ENCODE results near the gene IGFBP3.

Gene IGFBP3

DNA sequence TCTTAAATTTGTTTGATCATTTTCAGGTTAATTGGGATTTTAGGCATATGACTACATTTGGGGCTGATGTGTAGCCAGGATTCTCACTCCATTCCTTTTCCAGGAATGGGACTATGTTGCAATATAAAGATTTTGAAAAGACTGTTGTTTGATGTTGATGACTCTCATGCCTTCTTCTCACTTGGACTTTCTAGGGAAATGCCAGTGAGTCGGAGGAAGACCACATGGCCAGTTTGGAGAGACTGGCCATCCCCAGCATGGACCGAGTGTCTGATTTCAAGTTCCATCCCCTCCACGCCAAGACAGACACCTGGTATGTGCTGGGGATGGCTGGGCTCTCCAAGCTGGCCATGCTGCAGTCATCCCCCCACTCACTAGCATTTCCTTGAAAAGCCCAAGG is 5.5 kb downstream of the IGFBP3 start:
- Histone ChIP-seq H3K4me2 (ENCODE audit: low read length) (no peak overlapping the region), H2AFZ (ENCODE audit: low read length) (no peak overlapping the region)

DNA sequence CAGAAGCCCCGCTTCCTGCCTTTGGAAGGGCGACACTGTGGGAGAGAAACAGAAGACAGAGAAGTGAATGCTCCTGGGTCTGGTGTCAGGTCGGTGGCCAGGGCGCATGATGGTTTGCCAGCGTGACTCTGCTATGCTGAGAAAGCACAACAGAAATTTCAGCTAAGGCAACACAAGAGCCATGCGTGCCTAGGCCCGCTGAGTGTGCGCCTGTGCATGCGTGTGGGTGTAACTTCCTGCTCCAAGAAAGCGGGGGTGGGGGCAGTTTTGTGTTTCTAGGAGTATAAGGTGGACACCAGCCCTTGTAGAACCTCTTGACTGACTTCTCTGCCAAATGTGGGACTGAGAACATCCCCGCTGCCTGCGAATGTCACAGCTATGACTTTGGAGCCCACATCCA is 6.2 kb downstream of the IGFBP3 start:
- no peaks in the 10 kb centered on the region for H4K20me1 ChIP-seq (ENCODE audit: insufficient read depth, low read length)
- H3K9me2 ChIP-seq (ENCODE audit: low read depth, low read length): no peaks in the 10 kb centered on the region
- no peaks in the 10 kb centered on the region for H3K4me1 ChIP-seq (ENCODE audit: insufficient read depth, low read length, severe bottlenecking)
- TF ChIP-seq, protein P1, sequence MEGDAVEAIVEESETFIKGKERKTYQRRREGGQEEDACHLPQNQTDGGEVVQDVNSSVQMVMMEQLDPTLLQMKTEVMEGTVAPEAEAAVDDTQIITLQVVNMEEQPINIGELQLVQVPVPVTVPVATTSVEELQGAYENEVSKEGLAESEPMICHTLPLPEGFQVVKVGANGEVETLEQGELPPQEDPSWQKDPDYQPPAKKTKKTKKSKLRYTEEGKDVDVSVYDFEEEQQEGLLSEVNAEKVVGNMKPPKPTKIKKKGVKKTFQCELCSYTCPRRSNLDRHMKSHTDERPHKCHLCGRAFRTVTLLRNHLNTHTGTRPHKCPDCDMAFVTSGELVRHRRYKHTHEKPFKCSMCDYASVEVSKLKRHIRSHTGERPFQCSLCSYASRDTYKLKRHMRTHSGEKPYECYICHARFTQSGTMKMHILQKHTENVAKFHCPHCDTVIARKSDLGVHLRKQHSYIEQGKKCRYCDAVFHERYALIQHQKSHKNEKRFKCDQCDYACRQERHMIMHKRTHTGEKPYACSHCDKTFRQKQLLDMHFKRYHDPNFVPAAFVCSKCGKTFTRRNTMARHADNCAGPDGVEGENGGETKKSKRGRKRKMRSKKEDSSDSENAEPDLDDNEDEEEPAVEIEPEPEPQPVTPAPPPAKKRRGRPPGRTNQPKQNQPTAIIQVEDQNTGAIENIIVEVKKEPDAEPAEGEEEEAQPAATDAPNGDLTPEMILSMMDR (IDR thresholded peaks at IDR 0.05; ENCODE audit: low read length): no peak
- TF ChIP-seq EZH2 (IDR thresholded peaks at IDR 0.05; ENCODE audit: borderline replicate concordance, low read length): no peak
- H2AFZ ChIP-seq (ENCODE audit: low read length): no peak overlapping the region
- no peaks in the 10 kb centered on the region for H3K79me2 ChIP-seq (ENCODE audit: insufficient read depth, low read length)
- no peak overlapping the region for H3K27ac ChIP-seq (ENCODE audit: low read depth, low read length, poor library complexity, severe bottlenecking)
- H3K36me3 ChIP-seq (ENCODE audit: insufficient read depth, low read length): no peaks in the 10 kb centered on the region
- no peak overlapping the region for H3K4me3 ChIP-seq (ENCODE audit: low read depth, low read length, poor library complexity, severe bottlenecking)
- H3K4me2 ChIP-seq (ENCODE audit: low read length): no peak overlapping the region
- no peaks in the 10 kb centered on the region for H3F3A ChIP-seq (ENCODE audit: insufficient read depth, low read length)
- no peak overlapping the region for H3K9ac ChIP-seq (ENCODE audit: low read length)
- H3K27me3 ChIP-seq (ENCODE audit: insufficient read depth, low read length): no peaks in the 10 kb centered on the region; the same call in 1 of the 2 replicates
- H3K9me3 ChIP-seq (ENCODE audit: low read length): no peaks in the 10 kb centered on the region

More for the DNA sequence above, 5.5 kb downstream of the IGFBP3 start:
- no peaks in the 10 kb centered on the region for H3K9me3 ChIP-seq (ENCODE audit: low read length)
- no peaks in the 10 kb centered on the region for H3K79me2 ChIP-seq (ENCODE audit: insufficient read depth, low read length)
- no peaks in the 10 kb centered on the region for H3K36me3 ChIP-seq (ENCODE audit: insufficient read depth, low read length)
- H3K4me3 ChIP-seq (ENCODE audit: low read depth, low read length, poor library complexity, severe bottlenecking): no peak overlapping the region
- no peaks in the 10 kb centered on the region for H3K4me1 ChIP-seq (ENCODE audit: insufficient read depth, low read length, severe bottlenecking)
- no peaks in the 10 kb centered on the region; the same call in 1 of the 2 replicates for H3K27me3 ChIP-seq (ENCODE audit: insufficient read depth, low read length)
- no peaks in the 10 kb centered on the region for H3F3A ChIP-seq (ENCODE audit: insufficient read depth, low read length)
- no peak for TF ChIP-seq EZH2 (IDR thresholded peaks at IDR 0.05; ENCODE audit: borderline replicate concordance, low read length)
- TF ChIP-seq, protein P1 (IDR thresholded peaks at IDR 0.05; ENCODE audit: low read length): no peak
- H3K9me2 ChIP-seq (ENCODE audit: low read depth, low read length): no peaks in the 10 kb centered on the region
- no peak overlapping the region for H3K9ac ChIP-seq (ENCODE audit: low read length)
- H3K27ac ChIP-seq (ENCODE audit: low read depth, low read length, poor library complexity, severe bottlenecking): no peak overlapping the region
- no peaks in the 10 kb centered on the region for H4K20me1 ChIP-seq (ENCODE audit: insufficient read depth, low read length)

DNA sequence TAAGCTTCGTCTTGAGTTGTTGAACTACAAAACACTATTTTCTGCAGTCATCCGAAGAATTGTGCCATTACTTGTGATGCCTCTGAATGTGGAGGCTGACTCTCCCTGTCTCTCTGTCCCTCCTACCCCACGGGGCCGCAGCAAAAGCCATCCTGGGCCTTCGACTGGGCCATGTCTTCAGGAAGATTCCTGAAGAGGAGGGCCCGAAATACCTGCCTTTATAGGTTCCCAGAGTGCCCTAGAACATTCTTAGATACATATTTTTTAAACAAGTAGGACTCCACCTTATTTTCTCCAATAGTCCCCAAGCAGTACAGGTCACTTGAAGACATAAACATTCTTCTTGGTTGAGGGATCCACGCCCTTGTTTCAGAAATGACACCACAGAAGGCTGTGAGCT is 8.1 kb downstream of the IGFBP3 start:
- no peaks in the 10 kb centered on the region for H3K36me3 ChIP-seq (ENCODE audit: insufficient read depth, low read length)
- H3K27ac ChIP-seq (ENCODE audit: low read depth, low read length, poor library complexity, severe bottlenecking): no peak overlapping the region
- no peak overlapping the region for H2AFZ ChIP-seq (ENCODE audit: low read length)
- H4K20me1 ChIP-seq (ENCODE audit: insufficient read depth, low read length): no peaks in the 10 kb centered on the region
- no peaks in the 10 kb centered on the region for H3K9me2 ChIP-seq (ENCODE audit: low read depth, low read length)
- no peaks in the 10 kb centered on the region for H3K9me3 ChIP-seq (ENCODE audit: low read length)
- H3K9ac ChIP-seq (ENCODE audit: low read length): no peak overlapping the region
- no peaks in the 10 kb centered on the region for H3F3A ChIP-seq (ENCODE audit: insufficient read depth, low read length)
- no peak overlapping the region for H3K4me2 ChIP-seq (ENCODE audit: low read length)
- H3K4me1 ChIP-seq (ENCODE audit: insufficient read depth, low read length, severe bottlenecking): no peaks in the 10 kb centered on the region
- no peaks in the 10 kb centered on the region; the same call in 1 of the 2 replicates for H3K27me3 ChIP-seq (ENCODE audit: insufficient read depth, low read length)
- no peaks in the 10 kb centered on the region for H3K79me2 ChIP-seq (ENCODE audit: insufficient read depth, low read length)
- H3K4me3 ChIP-seq (ENCODE audit: low read depth, low read length, poor library complexity, severe bottlenecking): no peak overlapping the region
- TF ChIP-seq EZH2 (IDR thresholded peaks at IDR 0.05; ENCODE audit: borderline replicate concordance, low read length): no peak
- TF ChIP-seq, protein P1 (IDR thresholded peaks at IDR 0.05; ENCODE audit: low read length): no peak
